H1 (cell line): ENCODE data around the gene CHCHD6. TPM values are rescaled to one million over a fixed set of nuclear protein-coding genes. Genes with fewer than 3 reads are reported as not detected.

ENCODE experiments used
- CTCF ChIA-PET: fragments of 300-600 bp; sonication (Branson Sonifier 250); formaldehyde crosslinking; loops from one replicate; lab custom pipeline; 2021; ENCODE audit not compliant: partially characterized antibody; lab: Charles Lee
- POLR2A ChIA-PET: fragments of 300-600 bp; sonication (Branson Sonifier 250); formaldehyde crosslinking; loops from one replicate; lab custom pipeline; 2021; ENCODE audit warnings: inconsistent platforms; ENCODE audit not compliant: partially characterized antibody; lab: Charles Lee
- DNase-seq, 2 experiments: peaks; one replicate each; pipeline versions ENCODE4 v3.0.0 to v3.0.0-alpha.2; 2010 to 2022; ENCODE audit warnings: low spot score in 2 of 2, low read depth in 1 of 2, mixed read lengths in 1 of 2
- FAIRE-seq: peaks from 2 replicates; lab custom pipeline; 2011; peaks lifted over from hg19 to GRCh38; lab: Jason Lieb, UNC
- H2AFZ ChIP-seq: 2 replicates; pipeline ENCODE4 v1.8.1; 2012; ENCODE audit warnings: low read length, inconsistent platforms
- H2AK5ac ChIP-seq: 2 replicates; pipeline ENCODE4 v1.6.1; 2013; ENCODE audit warnings: low read depth, low read length
- H2BK120ac ChIP-seq: replicated peaks from 2 replicates; pipeline ENCODE3; 2013; ENCODE audit warnings: low read depth, low read length, inconsistent platforms
- H2BK12ac ChIP-seq: 2 replicates; pipeline ENCODE4 v1.6.1; 2013; ENCODE audit warnings: low read depth, low read length
- H2BK15ac ChIP-seq: 2 replicates; pipeline ENCODE4 v1.6.1; 2013; ENCODE audit warnings: low read length
- H2BK20ac ChIP-seq: 2 replicates; pipeline ENCODE4 v1.6.1; 2013; ENCODE audit warnings: low read length
- H2BK5ac ChIP-seq: 2 replicates; pipeline ENCODE4 v1.6.1; 2013; ENCODE audit warnings: low read depth, low read length
- H3K14ac ChIP-seq: 2 replicates; pipeline ENCODE4 v1.6.1; 2013; ENCODE audit warnings: inconsistent platforms; ENCODE audit not compliant: insufficient read length
- H3K18ac ChIP-seq: 2 replicates; pipeline ENCODE4 v1.6.1; 2013; ENCODE audit warnings: low read length; ENCODE audit errors: extremely low read depth
- H3K23ac ChIP-seq: 2 replicates; pipeline ENCODE4 v1.6.1; 2013; ENCODE audit warnings: inconsistent platforms; ENCODE audit not compliant: insufficient read length
- H3K23me2 ChIP-seq: 2 replicates; pipeline ENCODE4 v1.6.1; 2013; ENCODE audit warnings: low read depth, low read length
- H3K27ac ChIP-seq: 2 replicates; pipeline ENCODE4 v1.6.1; 2011; ENCODE audit warnings: low read depth, low read length, inconsistent platforms
- H3K27me3 ChIP-seq, 4 experiments: replicated peaks in 1 of 4; 1 replicate in 1 of 4; 2 replicates in 3 of 4; pipeline versions ENCODE4 v1.6.1 to v1.8.1; 2011 to 2013; ENCODE audit warnings: low read length in 3 of 4, mild to moderate bottlenecking in 3 of 4, inconsistent platforms in 2 of 4, mixed read lengths in 2 of 4, moderate library complexity in 1 of 4; ENCODE audit not compliant: control insufficient read depth in 3 of 4, insufficient read depth in 3 of 4; ENCODE audit errors: extremely low read depth in 1 of 4
- H3K36me3 ChIP-seq, 4 experiments: 2 replicates each; pipeline versions ENCODE4 v1.6.1 to v1.8.1; 2011 to 2013; ENCODE audit warnings: mild to moderate bottlenecking in 4 of 4, low read length in 3 of 4, moderate library complexity in 2 of 4, control low read depth in 1 of 4, inconsistent platforms in 1 of 4; ENCODE audit not compliant: insufficient read depth in 4 of 4, control insufficient read depth in 2 of 4
- H3K4ac ChIP-seq: replicated peaks from 2 replicates; pipeline ENCODE3; 2013; ENCODE audit warnings: low read length, low read depth, mixed read lengths, inconsistent platforms; ENCODE audit not compliant: insufficient read length
- H3K4me1 ChIP-seq, 4 experiments: replicated peaks in 1 of 4; 1 replicate in 1 of 4; 2 replicates in 3 of 4; pipeline versions ENCODE4 v1.6.1 to v1.8.1; 2011 to 2013; ENCODE audit warnings: low read length in 3 of 4, inconsistent platforms in 2 of 4, mixed read lengths in 1 of 4; ENCODE audit not compliant: insufficient read depth in 4 of 4, control insufficient read depth in 3 of 4
- H3K4me2 ChIP-seq, 2 experiments: 2 replicates each; pipeline versions ENCODE4 v1.6.1 to v1.8.1; 2011 to 2013; ENCODE audit warnings: low read depth in 2 of 2, low read length in 2 of 2, control low read depth in 1 of 2, inconsistent platforms in 1 of 2, mild to moderate bottlenecking in 1 of 2; ENCODE audit not compliant: insufficient read depth in 1 of 2
- H3K4me3 ChIP-seq, 4 experiments: fragments of 200-600, 300-600 bp in 1 of 4; sonication (generic), shearing (Covaris generic), sonication (Bioruptor Twin) in 1 of 4; 2 replicates each; pipeline versions ENCODE4 v1.5.1 to v1.8.1; 2011 to 2016; ENCODE audit warnings: low read length in 4 of 4, low read depth in 3 of 4, control low read depth in 2 of 4, inconsistent platforms in 2 of 4, mild to moderate bottlenecking in 2 of 4, mixed read lengths in 1 of 4, moderate library complexity in 1 of 4; ENCODE audit not compliant: insufficient read depth in 2 of 4; ENCODE audit errors: extremely low read depth in 1 of 4
- H3K56ac ChIP-seq: replicated peaks from 2 replicates; pipeline ENCODE3; 2013; ENCODE audit warnings: low read depth, mild to moderate bottlenecking, mixed read lengths, low read length, inconsistent platforms; ENCODE audit not compliant: insufficient read length
- H3K79me1 ChIP-seq: 2 replicates; pipeline ENCODE4 v1.6.1; 2013; ENCODE audit warnings: low read depth, low read length, control low read depth
- H3K79me2 ChIP-seq, 2 experiments: 2 replicates each; pipeline versions ENCODE4 v1.6.1 to v1.8.1; 2012 to 2013; ENCODE audit warnings: low read length in 2 of 2, mild to moderate bottlenecking in 2 of 2, inconsistent platforms in 1 of 2; ENCODE audit not compliant: insufficient read depth in 2 of 2, control insufficient read depth in 1 of 2
- H3K9ac ChIP-seq, 4 experiments: replicated peaks in 1 of 4; 1 replicate in 1 of 4; 2 replicates in 3 of 4; pipeline versions ENCODE4 v1.6.1 to v1.8.1; 2011 to 2013; ENCODE audit warnings: low read depth in 3 of 4, low read length in 3 of 4, control low read depth in 2 of 4, mild to moderate bottlenecking in 2 of 4, moderate library complexity in 2 of 4, inconsistent platforms in 1 of 4; ENCODE audit errors: extremely low read depth in 1 of 4
- H3K9me3 ChIP-seq, 2 experiments: 2 replicates each; pipeline versions ENCODE4 v1.6.1 to v1.8.1; 2012 to 2013; ENCODE audit warnings: mild to moderate bottlenecking in 2 of 2, moderate library complexity in 2 of 2, control low read depth in 1 of 2, inconsistent platforms in 1 of 2, low read depth in 1 of 2, low read length in 1 of 2, mixed read lengths in 1 of 2; ENCODE audit not compliant: insufficient read depth in 2 of 2
- H4K20me1 ChIP-seq, 2 experiments: replicated peaks in 1 of 2; 2 replicates each; pipeline versions ENCODE3 to v1.8.1; 2011 to 2013; ENCODE audit warnings: inconsistent platforms in 2 of 2, low read length in 2 of 2, mild to moderate bottlenecking in 1 of 2; ENCODE audit not compliant: insufficient read depth in 2 of 2, control insufficient read depth in 1 of 2
- H4K5ac ChIP-seq: 2 replicates; pipeline ENCODE4 v1.6.1; 2013; ENCODE audit warnings: low read length, low read depth, mixed read lengths, inconsistent platforms; ENCODE audit not compliant: insufficient read length
- H4K8ac ChIP-seq: 2 replicates; pipeline ENCODE4 v1.8.0; 2013; ENCODE audit warnings: mild to moderate bottlenecking, moderate library complexity, low read length, inconsistent platforms; ENCODE audit not compliant: insufficient read depth; ENCODE audit errors: extremely low read depth
- H4K91ac ChIP-seq: replicated peaks from 2 replicates; pipeline ENCODE3; 2013; ENCODE audit warnings: low read length, mixed read lengths, inconsistent platforms; ENCODE audit not compliant: insufficient read length
- BRCA1 ChIP-seq: IDR thresholded peaks from 2 replicates; pipeline ENCODE4 v1.6.1; 2012; ENCODE audit warnings: low read depth, low read length, improper control_type of control experiment
- CHD1 ChIP-seq: IDR thresholded peaks from 2 replicates; pipeline ENCODE4 v1.6.1; 2012; ENCODE audit warnings: low read depth, low read length, improper control_type of control experiment
- CTBP2 ChIP-seq: IDR thresholded peaks from 2 replicates; pipeline ENCODE4 v1.7.0; 2011; ENCODE audit warnings: borderline replicate concordance, mild to moderate bottlenecking, moderate library complexity, mixed read lengths, low read length; ENCODE audit not compliant: insufficient read depth, insufficient read length
- EZH2 ChIP-seq: fragments of 200-600 bp; sonication (generic); IDR thresholded peaks from 2 replicates; pipeline ENCODE4 v1.7.1; 2012; ENCODE audit warnings: low read depth, mild to moderate bottlenecking, moderate library complexity, low read length, inconsistent platforms; ENCODE audit not compliant: severe bottlenecking
- GABPA ChIP-seq: IDR thresholded peaks from 2 replicates; pipeline ENCODE4 v1.6.1; 2011; ENCODE audit warnings: mild to moderate bottlenecking, low read length, moderate library complexity, borderline replicate concordance; ENCODE audit not compliant: insufficient read depth
- JUN ChIP-seq: IDR thresholded peaks from 2 replicates; pipeline ENCODE4 v1.6.1; 2011; ENCODE audit warnings: low read depth, mild to moderate bottlenecking, improper control_type of control experiment, low read length
- MAFK ChIP-seq: IDR thresholded peaks from 2 replicates; pipeline ENCODE4 v1.6.1; 2012; ENCODE audit warnings: low read depth, mild to moderate bottlenecking, improper control_type of control experiment, low read length
- MAX ChIP-seq: IDR thresholded peaks from 2 replicates; pipeline ENCODE4 v1.6.1; 2012; ENCODE audit warnings: inconsistent platforms
- POU5F1 ChIP-seq: IDR thresholded peaks from 2 replicates; pipeline ENCODE4 v1.6.1; 2011; ENCODE audit warnings: low read depth, mild to moderate bottlenecking, low read length, moderate library complexity
- RFX5 ChIP-seq: IDR thresholded peaks from 2 replicates; pipeline ENCODE4 v1.6.1; 2011; ENCODE audit warnings: low read depth, low read length, improper control_type of control experiment, borderline replicate concordance
- SP1 ChIP-seq: IDR thresholded peaks from 2 replicates; pipeline ENCODE4 v1.6.1; 2011; ENCODE audit warnings: low read depth, low read length
- TAF7 ChIP-seq: optimal IDR thresholded peaks from 2 replicates; pipeline ENCODE3; 2011; ENCODE audit warnings: low read depth, mild to moderate bottlenecking, inconsistent platforms, low read length, moderate library complexity, borderline replicate concordance
- TEAD4 ChIP-seq: IDR thresholded peaks from 2 replicates; pipeline ENCODE4 v1.6.1; 2012; ENCODE audit warnings: low read depth, low read length, inconsistent platforms, mixed read lengths
- WGBS, 2 experiments: shearing (Covaris generic) in 1 of 2; methylation state at CpG; one replicate each; pipeline versions ENCODE4 v1.1.6 to v1.1.7; 2013 to 2015; ENCODE audit warnings: low lambda C conversion rate in 2 of 2, mixed read lengths in 2 of 2, inconsistent platforms in 1 of 2, low coverage in 1 of 2, missing lambda C conversion rate in 1 of 2; ENCODE audit not compliant: insufficient replicate concordance in 2 of 2, insufficient coverage in 1 of 2, insufficient read length in 1 of 2; ENCODE audit errors: extremely low coverage in 1 of 2, missing lambda C conversion rate in 1 of 2; 5-methylcytosine and 5-hydroxymethylcytosine counted together
- polyA plus RNA-seq, 7 experiments: library from polyadenylated mRNA; depleted of rRNA in 3 of 7; stranded (reverse) in 5 of 7; unstranded in 2 of 7; fragments of >200 nt in 5 of 7; fragments of 200-250 nt in 2 of 7; gene quantifications; 1 replicate in 5 of 7; 2 replicates in 1 of 7; 4 replicates in 1 of 7; pipeline versions ENCODE4 v1.2.1 to v1.2.3, GENCODE V29; 2011 to 2013; ENCODE audit warnings: missing spikeins in 2 of 7, mixed read lengths in 2 of 7
- total RNA-seq: library from RNA; stranded (reverse); fragmentation: NEBNext Ultra II Directional; extraction: Animal tissue kit (Norgen Biotek cat#: 25700); gene quantifications from 2 replicates; pipeline ENCODE4 v1.2.1, GENCODE V29; 2021

CHCHD6 gene
- total and polyA plus RNA-seq, 2 of the 8 experiments (the other 6 are each of a cell fraction or from before 2014, with no cell fraction given) = 32.4 to 37.6 TPM

DNA sequence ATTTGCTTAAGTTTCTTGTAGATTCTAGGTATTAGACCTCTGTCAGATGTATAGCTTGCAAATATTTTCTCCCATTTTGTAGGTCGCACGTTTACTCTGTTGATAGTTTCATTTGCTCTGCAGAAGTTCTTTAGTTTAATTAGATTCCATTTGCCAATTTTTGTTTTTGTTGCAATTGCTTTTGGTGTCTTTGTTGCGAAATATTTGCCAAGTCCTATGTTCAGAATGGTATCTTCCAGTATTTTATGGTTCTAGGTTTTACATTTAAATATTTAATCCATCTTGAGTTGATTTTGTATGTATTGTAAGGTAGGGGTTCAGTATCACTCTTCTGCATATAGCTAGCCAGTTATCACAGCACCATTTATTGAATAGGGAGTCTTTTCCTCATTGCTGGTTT, 64.9 kb downstream of the CHCHD6 start:
- POLR2A ChIA-PET = no interaction called here
- no peak for TF ChIP-seq POU5F1
- no peak for TF ChIP-seq TAF7
- TF ChIP-seq EZH2 = no peak
- TF ChIP-seq SP1 = no peak
- no peak for TF ChIP-seq CHD1
- no peak for TF ChIP-seq GABPA
- TF ChIP-seq MAFK = no peak
- TF ChIP-seq RFX5 = no peak
- TF ChIP-seq CTBP2 = no peak
- no peak for TF ChIP-seq BRCA1
- no peak for TF ChIP-seq TEAD4
- TF ChIP-seq MAX = no peak
- no peak for TF ChIP-seq JUN
- TF ChIP-seq, all 59 proteins: peak for 0
- no peak overlapping the region for H3K18ac ChIP-seq

More for the DNA sequence above, 64.9 kb downstream of the CHCHD6 start:
- no peak overlapping the region for H3K27ac ChIP-seq
- peaks cover 0 to 3% (median 1%) of the 10 kb centered on the region in 4 experiments; a peak in 3 of 7 replicates for H3K4me1 ChIP-seq
- H2BK20ac ChIP-seq = no peak overlapping the region
- H3K79me1 ChIP-seq = no peaks in the 10 kb centered on the region
- DNase-seq = no peak
- peaks cover 0 to 1% of the 10 kb centered on the region in 2 experiments for H4K20me1 ChIP-seq
- no peak overlapping the region for H3K4ac ChIP-seq
- no peak for FAIRE-seq
- no peaks in the 10 kb centered on the region; a peak in 1 of 8 replicates for H3K36me3 ChIP-seq
- no peak overlapping the region for H2AFZ ChIP-seq
- H3K27me3 ChIP-seq = no peaks in the 10 kb centered on the region
- no peak overlapping the region for H4K91ac ChIP-seq
- no peak overlapping the region for H2BK120ac ChIP-seq
- H3K9ac ChIP-seq = no peak overlapping the region
- CTCF ChIA-PET = interaction anchor here (1.6 kb wide), 1 partner anchor 16 kb away, joined by 5 read pairs; no protein-coding TSS in a partner anchor
- H2BK12ac ChIP-seq = no peak overlapping the region
- H3K79me2 ChIP-seq = peaks cover 0 to 9% of the 10 kb centered on the region in 2 experiments; a peak in 1 of 4 replicates
- H4K8ac ChIP-seq = no peak overlapping the region
- H3K23me2 ChIP-seq = no peaks in the 10 kb centered on the region
- H3K4me2 ChIP-seq = no peak overlapping the region
- H3K23ac ChIP-seq = no peak overlapping the region
- no peak overlapping the region for H3K4me3 ChIP-seq
- H3K9me3 ChIP-seq = peaks cover 3 to 7% of the 10 kb centered on the region in 2 experiments; a peak in 2 of 4 replicates
- no peak overlapping the region for H2BK5ac ChIP-seq
- H4K5ac ChIP-seq = no peak overlapping the region
- H3K56ac ChIP-seq = no peak overlapping the region
- 93% methylated on average over 3 of the region's 3 CpGs; no CpG with 5 or more reads in 1 of the 2 experiments for WGBS, 2 experiments
- H3K14ac ChIP-seq = no peak overlapping the region
- no peak overlapping the region for H2AK5ac ChIP-seq
- no peak overlapping the region for H2BK15ac ChIP-seq
